GM06990 (cell line): Measurements from ENCODE around the gene TPST1.

ENCODE experiments used
- DNase-seq: peaks from one replicate; pipeline ENCODE4 v3.0.0-alpha.2; 2011; ENCODE audit not compliant: insufficient read length; ENCODE audit errors: extremely low read depth
- H3K27me3 ChIP-seq: replicated peaks from 2 replicates; pipeline ENCODE4 v1.6.0; 2011; ENCODE audit warnings: low read length; ENCODE audit not compliant: control insufficient read depth, insufficient read depth
- H3K36me3 ChIP-seq: 2 replicates; pipeline ENCODE4 v1.5.1; 2011; ENCODE audit warnings: low read length; ENCODE audit not compliant: control insufficient read depth, insufficient read depth
- H3K4me3 ChIP-seq: replicated peaks from 2 replicates; pipeline ENCODE4 v1.5.1; 2011; ENCODE audit warnings: low read depth, mild to moderate bottlenecking, control low read depth, low read length
- CTCF ChIP-seq: IDR thresholded peaks from 2 replicates; pipeline ENCODE4 v1.5.1; 2011; ENCODE audit warnings: low read length, control low read depth, mild to moderate bottlenecking, inconsistent platforms; ENCODE audit not compliant: insufficient read depth, poor library complexity, severe bottlenecking

TPST1 gene

GRCh38 chr7:66308411-66308810, 103.3 kb downstream of the TPST1 start:
- Histone ChIP-seq H3K27me3 (no peaks in the 10 kb centered on the region), H3K36me3 (no peaks in the 10 kb centered on the region), H3K4me3 (no peak overlapping the region)
- TF ChIP-seq CTCF, result no peak
- DNase-seq, result no peak

- no peak for TF ChIP-seq CTCF
- H3K27me3 ChIP-seq, result no peaks in the 10 kb centered on the region
- no peak overlapping the region for H3K4me3 ChIP-seq
- DNase-seq, result no peak
- H3K36me3 ChIP-seq, result no peaks in the 10 kb centered on the region
These were observed 105.5 kb downstream of the TPST1 start for GRCh38 chr7:66310620-66311019.

- Histone ChIP-seq H3K4me3 (no peak overlapping the region), H3K36me3 (no peaks in the 10 kb centered on the region), H3K27me3 (no peaks in the 10 kb centered on the region)
- DNase-seq, result no peak
- TF ChIP-seq CTCF, result no peak
These were observed 108.9 kb downstream of the TPST1 start for GRCh38 chr7:66313886-66314568.

GRCh38 chr7:66315192-66315591, 110.1 kb downstream of the TPST1 start:
- no peak for DNase-seq
- no peak for TF ChIP-seq CTCF
- Histone ChIP-seq H3K4me3 (no peak overlapping the region), H3K36me3 (no peaks in the 10 kb centered on the region), H3K27me3 (no peaks in the 10 kb centered on the region)

- no peak for DNase-seq
- no peaks in the 10 kb centered on the region for H3K27me3 ChIP-seq
- H3K4me3 ChIP-seq, result no peak overlapping the region
- H3K36me3 ChIP-seq, result no peaks in the 10 kb centered on the region
- no peak for TF ChIP-seq CTCF
These were observed 114.4 kb downstream of the TPST1 start for GRCh38 chr7:66319407-66319979.
